Loucy (cell line): Measurements from ENCODE around the gene TMEM54.

Source experiments
- H2AFZ ChIP-seq: fragments of 200-600 bp; sonication (generic); 2 replicates; pipeline ENCODE4 v1.6.0; 2016; ENCODE audit warnings: antibody characterized with exemption, mild to moderate bottlenecking, low read length, moderate library complexity
- H3F3A ChIP-seq: fragments of 200-600 bp; 2 replicates; pipeline ENCODE4 v1.6.0; 2016; ENCODE audit warnings: antibody characterized with exemption, low read depth, mild to moderate bottlenecking
- H3K27me3 ChIP-seq: fragments of 200-600 bp; sonication (generic); 2 replicates; pipeline ENCODE4 v1.6.1; 2014; ENCODE audit warnings: low read length, mild to moderate bottlenecking; ENCODE audit not compliant: insufficient read depth, poor library complexity, severe bottlenecking
- H3K36me3 ChIP-seq: fragments of 200-600 bp; sonication (generic); 2 replicates; pipeline ENCODE4 v1.6.1; 2016; ENCODE audit warnings: low read length; ENCODE audit not compliant: insufficient read depth
- H3K4me1 ChIP-seq: fragments of 200-600 bp; sonication (generic); 2 replicates; pipeline ENCODE4 v1.5.1; 2014; ENCODE audit warnings: low read length, mild to moderate bottlenecking; ENCODE audit not compliant: insufficient read depth, poor library complexity, severe bottlenecking
- H3K4me2 ChIP-seq: fragments of 200-600 bp; sonication (generic); 2 replicates; pipeline ENCODE4 v1.6.0; 2014; ENCODE audit warnings: antibody characterized with exemption, low read length, low read depth, mild to moderate bottlenecking; ENCODE audit not compliant: poor library complexity, severe bottlenecking
- H3K4me3 ChIP-seq: fragments of 200-600 bp; sonication (generic); 2 replicates; pipeline ENCODE4 v1.5.1; 2014; ENCODE audit warnings: low read length, mild to moderate bottlenecking, mixed read lengths; ENCODE audit not compliant: poor library complexity, severe bottlenecking
- H3K79me2 ChIP-seq: fragments of 200-600 bp; sonication (generic); 2 replicates; pipeline ENCODE4 v1.6.1; 2014; ENCODE audit warnings: low read length; ENCODE audit not compliant: insufficient read depth
- H3K9ac ChIP-seq: fragments of 200-600 bp; sonication (generic); 2 replicates; pipeline ENCODE4 v1.6.0; 2014; ENCODE audit warnings: mild to moderate bottlenecking, low read depth, low read length, moderate library complexity; ENCODE audit not compliant: poor library complexity, severe bottlenecking
- H3K9me2 ChIP-seq: fragments of 200-600 bp; sonication (generic); replicated peaks from 2 replicates; pipeline ENCODE4 v1.6.1; 2016; ENCODE audit warnings: low read depth, low read length, mixed read lengths
- H3K9me3 ChIP-seq: fragments of 200-600 bp; sonication (generic); 2 replicates; pipeline ENCODE4 v1.6.1; 2014; ENCODE audit warnings: mild to moderate bottlenecking, antibody characterized with exemption, low read length, low read depth; ENCODE audit not compliant: insufficient read depth
- H4K20me1 ChIP-seq: fragments of 200-600 bp; sonication (generic); 2 replicates; pipeline ENCODE4 v1.6.0; 2014; ENCODE audit warnings: antibody characterized with exemption, low read length, mild to moderate bottlenecking; ENCODE audit not compliant: insufficient read depth, poor library complexity, severe bottlenecking
- CTCF ChIP-seq: fragments of 200-600 bp; sonication (generic); conservative IDR thresholded peaks from 2 replicates; pipeline ENCODE4 v1.5.1; 2014; ENCODE audit warnings: mild to moderate bottlenecking, antibody characterized with exemption, low read length
- EZH2phosphoT487 ChIP-seq: fragments of 200-600 bp; IDR thresholded peaks from 2 replicates; pipeline ENCODE4 v1.6.1; 2018; ENCODE audit warnings: antibody characterized with exemption, mild to moderate bottlenecking, moderate library complexity, borderline replicate concordance

Gene TMEM54

GRCh38 chr1:32948390-32948722 is 47.2 kb upstream of the TMEM54 start:
- H3K4me1 ChIP-seq = no peaks in the 10 kb centered on the region
- no peak overlapping the region for H3K4me2 ChIP-seq
- H3K79me2 ChIP-seq = peaks cover 5% of the 10 kb centered on the region; the same call in 1 of the 2 replicates
- no peaks in the 10 kb centered on the region for H3K9me3 ChIP-seq
- no peaks in the 10 kb centered on the region for H3F3A ChIP-seq
- no peak overlapping the region for H2AFZ ChIP-seq
- no peak for TF ChIP-seq EZH2phosphoT487
- no peak for TF ChIP-seq CTCF
- no peaks in the 10 kb centered on the region for H4K20me1 ChIP-seq
- H3K9ac ChIP-seq = no peak overlapping the region
- peaks cover 47% of the 10 kb centered on the region; the same call in 1 of the 2 replicates for H3K36me3 ChIP-seq
- H3K27me3 ChIP-seq = no peaks in the 10 kb centered on the region
- no peaks in the 10 kb centered on the region for H3K9me2 ChIP-seq
- no peak overlapping the region for H3K4me3 ChIP-seq

GRCh38 chr1:32947669-32948389 is 46.6 kb upstream of the TMEM54 start:
- Histone ChIP-seq H3K9me3 (no peaks in the 10 kb centered on the region), H3K4me2 (no peak overlapping the region)

GRCh38 chr1:32946413-32946812 is 45.2 kb upstream of the TMEM54 start:
- Histone ChIP-seq H3K4me1 (no peaks in the 10 kb centered on the region), H3K9me2 (no peaks in the 10 kb centered on the region), H2AFZ (no peak overlapping the region), H3K36me3 (peaks cover 60% of the 10 kb centered on the region; the same call in 1 of the 2 replicates), H4K20me1 (no peaks in the 10 kb centered on the region), H3K9ac (no peak overlapping the region), H3K4me2 (no peak overlapping the region), H3K4me3 (no peak overlapping the region), H3K27me3 (no peaks in the 10 kb centered on the region), H3F3A (no peaks in the 10 kb centered on the region), H3K9me3 (no peaks in the 10 kb centered on the region), H3K79me2 (no peaks in the 10 kb centered on the region)
- TF ChIP-seq EZH2phosphoT487 = no peak
- TF ChIP-seq CTCF = no peak

More at GRCh38 chr1:32947669-32948389, 46.6 kb upstream of the TMEM54 start:
- Histone ChIP-seq H3K4me1 (no peaks in the 10 kb centered on the region), H3K9ac (no peak overlapping the region), H3K79me2 (no peaks in the 10 kb centered on the region), H3F3A (no peaks in the 10 kb centered on the region), H3K9me2 (no peaks in the 10 kb centered on the region), H3K27me3 (no peaks in the 10 kb centered on the region), H4K20me1 (no peaks in the 10 kb centered on the region), H3K36me3 (peaks cover 47% of the 10 kb centered on the region; the same call in 1 of the 2 replicates), H2AFZ (no peak overlapping the region), H3K4me3 (no peak overlapping the region)
- TF ChIP-seq EZH2phosphoT487 = no peak

- Histone ChIP-seq H3K4me1 (no peaks in the 10 kb centered on the region), H3K36me3 (peaks cover 76% of the 10 kb centered on the region; the same call in 1 of the 2 replicates)
Observed at GRCh38 chr1:32944180-32944579, 43.0 kb upstream of the TMEM54 start.

More at GRCh38 chr1:32944180-32944579, 43.0 kb upstream of the TMEM54 start:
- Histone ChIP-seq H3K79me2 (no peaks in the 10 kb centered on the region), H2AFZ (no peak overlapping the region), H3K9ac (no peak overlapping the region), H3K4me3 (no peak overlapping the region), H3K9me2 (no peaks in the 10 kb centered on the region), H3K4me2 (no peak overlapping the region), H4K20me1 (no peaks in the 10 kb centered on the region), H3K27me3 (no peaks in the 10 kb centered on the region), H3K9me3 (no peaks in the 10 kb centered on the region), H3F3A (no peaks in the 10 kb centered on the region)
- TF ChIP-seq CTCF (no peak), EZH2phosphoT487 (no peak)
